NCI-H1417 treated with DMSO at 0.1 percent for 48 hours (cell line): ENCODE measurements around the gene DNTT.

ENCODE experiments used
- DNase-seq: peaks from one replicate; lab custom pipeline; 2025; lab: John Stamatoyannopoulos, UW

Gene DNTT

DNA sequence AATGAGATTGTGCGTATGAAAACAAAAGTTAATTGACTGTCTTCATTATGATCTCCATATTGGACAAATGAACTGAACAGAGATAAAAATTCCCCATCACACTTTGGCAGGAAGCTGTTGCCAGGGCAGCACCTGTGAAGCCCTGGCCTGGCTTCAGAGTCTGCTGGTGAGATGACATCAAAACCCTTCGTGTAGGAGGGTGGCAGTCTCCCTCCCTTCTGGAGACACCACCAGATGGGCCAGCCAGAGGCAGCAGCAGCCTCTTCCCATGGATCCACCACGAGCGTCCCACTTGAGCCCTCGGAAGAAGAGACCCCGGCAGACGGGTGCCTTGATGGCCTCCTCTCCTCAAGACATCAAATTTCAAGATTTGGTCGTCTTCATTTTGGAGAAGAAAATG lies at the start of gene DNTT:
TSS of gene DNTT (plus strand) at position 205 of the 400 bp plus-strand sequence. CDS start at position 269, 64 bp downstream.
- DNase-seq = no peak

DNA sequence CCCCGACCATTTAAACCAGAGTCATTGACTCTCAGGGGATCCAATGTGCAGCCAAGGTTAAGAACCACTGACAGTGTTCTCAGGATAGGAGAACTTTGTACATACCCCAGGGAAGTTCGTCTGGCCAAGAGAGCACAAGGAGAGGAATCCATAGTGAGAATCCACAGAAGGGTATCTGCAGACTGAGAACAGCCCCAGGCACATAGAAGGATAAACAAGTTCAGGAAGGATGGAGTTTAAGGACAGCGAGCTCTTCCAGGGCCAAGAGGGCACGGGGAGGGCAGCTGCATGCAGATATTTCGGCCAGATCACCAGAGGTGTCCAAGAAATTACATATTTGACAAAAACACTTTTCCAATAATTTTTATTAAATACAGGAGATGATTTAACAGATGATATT lies 49.3 kb upstream of the DNTT start:
- no peak for DNase-seq

DNA sequence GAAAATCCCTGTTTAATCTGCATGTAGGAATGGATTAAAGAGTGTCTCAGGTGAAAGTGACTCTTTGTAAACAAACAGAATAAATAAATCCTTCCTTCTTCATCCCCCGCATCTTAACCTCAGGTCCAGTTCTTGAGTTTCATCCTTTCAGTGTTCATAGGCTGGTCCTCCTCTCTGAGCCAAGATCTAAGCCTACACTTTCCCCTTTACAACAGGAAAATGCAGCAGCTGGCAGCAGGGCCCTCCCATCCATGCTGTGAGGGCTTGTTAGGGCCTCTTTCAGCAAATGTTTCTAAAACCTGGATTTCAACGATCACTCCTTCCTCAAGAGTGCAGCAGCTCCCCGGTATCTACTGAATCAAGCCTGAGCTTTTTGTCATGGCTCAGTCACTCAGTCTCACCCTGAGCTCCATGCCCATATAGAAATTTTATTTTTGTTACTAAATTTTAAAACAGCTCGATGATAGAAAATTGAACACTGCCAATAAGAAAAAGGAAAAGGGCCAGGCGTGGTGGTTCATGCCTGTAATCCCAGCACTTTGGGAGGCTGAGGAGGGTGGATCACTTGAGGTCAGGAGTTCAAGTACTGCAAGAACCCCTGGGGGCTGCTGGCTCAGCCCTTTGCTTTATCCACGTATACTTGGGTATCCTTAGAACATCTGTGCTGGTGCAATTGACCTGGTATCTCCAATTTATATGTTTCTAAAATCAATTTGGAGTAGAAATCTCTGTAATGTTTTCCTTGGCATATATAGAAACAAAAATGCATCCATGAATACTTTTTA lies 48.5 kb upstream of the DNTT start:
- DNase-seq = no peak

DNA sequence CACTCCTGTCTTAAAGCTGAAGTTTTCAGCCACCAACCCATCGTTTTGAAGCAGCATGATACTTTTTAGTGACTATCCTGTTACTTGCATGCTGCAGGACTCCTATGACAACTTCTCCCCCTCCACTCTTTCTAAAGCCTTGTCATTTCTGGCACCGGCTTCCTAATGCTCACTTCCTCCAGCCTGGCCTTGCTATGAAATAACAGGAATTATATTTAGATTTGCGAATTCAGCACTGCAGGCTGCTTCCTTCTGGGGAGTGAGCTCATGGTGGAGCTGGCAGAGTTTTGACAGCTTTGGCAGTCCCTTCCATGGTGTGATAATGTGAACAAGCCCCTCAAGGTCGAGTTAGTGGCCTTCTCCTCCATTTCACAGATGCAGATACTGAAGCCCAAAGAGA lies 46.3 kb upstream of the DNTT start:
- DNase-seq = no peak

DNA sequence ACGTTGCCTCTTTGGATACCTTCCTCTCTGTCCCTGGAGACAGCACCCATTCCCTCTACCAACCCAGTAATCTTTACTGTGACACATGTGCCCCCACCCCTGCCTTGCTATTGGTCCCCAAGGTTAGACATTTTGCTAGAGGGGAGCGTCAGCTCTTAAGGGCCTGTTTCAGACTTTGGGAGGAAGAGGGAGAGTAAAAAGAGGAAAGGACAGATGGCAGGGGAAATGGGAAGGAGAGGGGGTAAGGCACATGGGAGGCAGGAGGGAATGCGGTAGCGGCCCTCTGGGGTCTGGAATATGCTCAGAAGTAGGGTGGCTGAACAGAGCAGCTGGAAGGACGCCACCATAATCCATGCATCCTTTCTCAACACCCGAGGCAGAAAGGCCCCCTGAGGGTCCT lies 45.1 kb upstream of the DNTT start:
- no peak for DNase-seq

DNA sequence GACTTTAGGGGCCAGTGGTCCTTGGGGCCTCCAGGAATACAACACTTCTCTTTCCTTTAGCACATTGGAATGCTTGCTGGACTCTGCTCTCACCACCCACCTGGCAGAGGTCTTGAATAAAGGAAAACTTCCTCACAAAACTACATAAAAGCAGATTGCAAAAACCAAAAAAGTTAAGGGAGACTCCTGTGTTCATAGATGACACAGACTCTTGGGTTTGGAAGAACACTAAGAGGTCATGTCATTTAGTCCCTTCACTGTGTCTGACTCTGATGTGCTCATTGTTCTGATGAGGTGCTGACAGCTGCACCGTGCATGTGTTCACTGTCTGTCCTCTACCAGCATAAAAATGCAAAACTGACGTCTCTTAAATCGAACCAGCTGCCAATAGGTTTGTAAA lies 44.2 kb upstream of the DNTT start:
- no peak for DNase-seq

DNA sequence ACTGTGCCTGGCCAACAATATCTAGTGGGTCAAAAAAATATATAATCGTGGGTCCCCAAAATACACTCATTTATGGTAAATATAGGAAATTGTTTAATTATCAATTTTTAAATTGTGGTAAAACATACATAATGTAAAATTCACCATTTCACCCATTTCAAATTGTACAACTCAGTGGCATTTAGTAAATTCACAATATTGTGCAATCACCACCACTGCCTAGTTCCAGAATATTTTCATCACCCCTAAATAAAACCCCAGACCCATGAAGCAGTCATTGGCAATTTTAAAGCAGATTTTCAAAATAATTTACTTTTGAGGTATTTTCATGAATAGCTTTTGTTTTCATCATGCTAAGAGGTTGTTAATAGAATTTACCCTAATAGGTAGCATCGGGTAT lies 43.1 kb upstream of the DNTT start:
- DNase-seq = no peak

DNA sequence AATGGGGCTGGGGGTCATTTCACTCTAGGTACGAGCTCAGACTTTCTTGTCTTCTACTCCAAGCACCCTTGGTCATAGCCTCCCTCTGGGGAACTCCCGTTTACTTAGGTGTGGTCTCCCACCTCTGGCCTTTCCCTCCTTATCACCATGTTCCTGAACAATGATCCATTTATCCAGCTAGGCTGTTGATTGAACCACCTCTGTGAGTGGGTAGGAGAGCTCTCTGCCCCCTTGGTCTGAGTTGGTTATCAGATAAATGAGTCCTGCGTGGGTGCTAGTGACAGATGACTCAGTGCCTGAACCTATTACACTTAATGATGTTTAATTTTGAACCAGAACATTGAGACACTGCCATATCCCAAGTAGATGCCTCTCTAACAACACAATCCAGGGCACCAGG lies 42.3 kb upstream of the DNTT start:
- DNase-seq = no peak

DNA sequence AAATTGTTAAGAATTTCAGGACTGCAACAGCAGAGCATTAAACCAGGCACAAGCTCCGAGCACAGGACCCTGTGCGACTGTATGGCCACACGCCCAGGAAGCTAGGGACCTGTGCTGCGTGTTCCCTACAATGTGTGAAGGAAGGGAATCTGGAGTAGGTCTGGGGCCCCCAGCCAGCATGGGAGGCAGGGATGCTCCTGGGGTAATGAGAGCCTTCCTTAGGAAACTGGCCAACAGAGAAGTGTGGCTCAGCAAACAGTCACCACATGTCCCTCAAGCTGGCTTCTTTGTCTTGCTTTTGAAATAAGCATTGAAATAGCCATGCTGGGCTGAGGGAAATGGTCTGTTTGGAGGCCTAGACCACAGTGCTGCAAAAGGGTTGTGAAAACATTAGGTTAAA lies 41.1 kb upstream of the DNTT start:
- no peak for DNase-seq

DNA sequence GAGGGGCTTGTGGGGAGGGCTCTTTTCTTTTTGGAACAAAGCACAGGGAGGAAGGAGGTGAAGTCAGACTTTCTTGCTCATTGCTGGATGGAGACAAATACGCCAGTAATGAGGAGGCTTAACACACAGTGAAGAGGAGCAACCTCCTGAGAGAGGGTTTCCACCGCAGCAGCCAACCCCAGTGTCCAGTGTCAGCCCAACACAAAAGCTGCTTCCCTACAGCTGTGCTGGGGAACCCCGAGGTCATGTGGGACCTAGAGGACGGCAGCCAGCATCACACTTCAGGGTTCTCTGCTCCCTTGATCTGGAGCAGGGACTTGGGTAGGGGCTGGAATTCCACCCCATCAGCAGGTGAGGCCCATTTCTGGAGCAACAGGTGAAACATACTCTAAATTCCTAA lies 40.6 kb upstream of the DNTT start:
- no peak for DNase-seq

DNA sequence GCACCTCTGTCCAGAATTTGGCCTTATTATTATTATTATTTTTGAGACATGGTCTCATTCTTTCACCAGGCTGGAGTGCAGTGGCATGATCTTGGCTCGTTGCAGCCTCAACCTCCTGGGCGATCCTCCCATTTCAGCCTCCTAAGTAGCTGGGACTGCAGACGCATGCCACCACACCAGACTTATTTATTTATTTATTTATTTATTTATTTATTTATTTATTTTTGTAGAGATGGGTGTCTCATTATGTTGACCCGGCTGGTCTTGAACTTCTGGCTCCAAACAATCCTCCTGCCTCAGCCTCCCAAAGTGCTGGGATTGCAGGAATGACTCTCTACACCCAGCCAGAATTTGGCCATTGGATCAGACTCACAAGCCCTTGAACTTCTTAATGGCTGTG lies 39.3 kb upstream of the DNTT start:
- DNase-seq = no peak

DNA sequence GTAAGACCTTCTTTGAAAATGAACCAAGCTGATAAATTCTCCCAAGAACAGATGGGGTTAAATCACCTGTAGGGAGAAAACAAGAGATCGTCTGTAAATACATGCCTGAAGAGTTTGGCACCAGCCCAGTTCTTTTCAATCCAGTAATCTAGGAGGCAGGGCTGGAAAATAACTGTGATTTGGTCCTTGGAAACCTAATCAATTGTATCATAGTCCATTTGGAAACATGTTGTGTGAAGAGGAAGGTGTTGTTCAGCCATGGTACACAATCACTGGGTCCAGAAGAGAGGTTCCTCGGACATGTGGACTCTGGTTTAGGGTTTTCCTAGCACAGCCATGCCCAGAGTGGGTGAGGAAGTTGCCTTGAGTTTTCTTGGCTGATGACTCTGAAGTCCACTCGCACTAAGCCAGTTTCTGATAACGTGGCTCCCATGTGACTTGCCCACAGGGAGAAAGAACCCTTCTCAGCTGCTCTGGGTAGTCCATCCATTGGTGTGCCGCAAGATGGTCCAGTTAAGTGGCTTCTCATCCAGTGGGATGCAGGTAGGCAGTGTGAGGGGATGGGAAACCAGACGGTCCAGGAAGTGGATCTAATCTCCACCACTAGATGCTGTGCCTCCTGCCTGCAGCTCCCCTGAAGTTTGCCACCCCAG lies 38.0 kb upstream of the DNTT start:
- no peak for DNase-seq

DNA sequence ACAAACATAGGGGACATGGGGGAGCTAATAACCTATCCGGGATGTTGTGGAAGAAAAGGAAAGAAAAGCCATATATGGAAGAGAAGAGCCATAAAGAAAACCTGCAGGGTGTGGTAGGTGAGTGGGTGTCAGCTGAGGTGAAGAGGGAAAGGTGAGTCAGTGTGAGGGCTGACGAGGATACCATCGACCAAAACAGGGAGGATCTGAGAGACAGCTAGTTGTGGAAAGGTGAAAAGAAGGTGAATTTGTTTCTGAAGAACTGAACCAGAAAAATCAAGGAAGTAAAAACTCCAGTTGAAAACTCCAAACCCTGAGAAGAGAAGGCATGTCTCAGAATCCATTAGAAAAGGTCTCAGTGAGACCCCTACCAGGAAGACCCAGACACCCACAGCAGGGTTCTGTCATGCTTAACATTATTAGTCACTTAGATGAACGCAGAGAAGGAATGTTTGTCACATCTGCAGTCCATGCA lies 37.0 kb upstream of the DNTT start:
- DNase-seq = no peak

DNA sequence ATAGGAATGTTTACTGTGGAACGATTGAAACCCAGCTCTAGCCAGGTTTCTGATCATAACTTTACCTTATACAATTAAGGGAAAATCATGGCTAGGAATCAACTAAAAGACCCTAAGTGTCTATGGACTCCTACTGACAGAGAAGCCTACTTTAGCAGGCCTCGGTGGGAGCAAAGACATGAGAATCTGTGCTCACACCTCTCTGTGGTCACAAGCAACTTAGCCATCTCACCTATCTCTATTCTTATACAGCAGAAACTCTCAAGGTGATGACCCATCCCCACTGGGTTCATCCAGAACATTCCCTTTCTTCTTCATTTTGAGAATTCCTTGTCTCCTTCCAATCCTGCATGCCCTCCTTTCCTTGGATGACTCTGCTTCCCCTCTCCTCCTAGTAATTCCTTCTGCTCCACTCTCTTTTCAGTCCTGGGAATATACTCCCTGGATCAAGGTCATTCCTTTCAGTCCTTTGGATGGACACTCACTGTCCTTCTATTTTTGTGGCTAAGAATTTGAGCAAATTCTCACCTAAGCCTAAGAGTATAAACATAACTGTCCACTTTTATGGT lies 35.8 kb upstream of the DNTT start:
- DNase-seq = no peak

DNA sequence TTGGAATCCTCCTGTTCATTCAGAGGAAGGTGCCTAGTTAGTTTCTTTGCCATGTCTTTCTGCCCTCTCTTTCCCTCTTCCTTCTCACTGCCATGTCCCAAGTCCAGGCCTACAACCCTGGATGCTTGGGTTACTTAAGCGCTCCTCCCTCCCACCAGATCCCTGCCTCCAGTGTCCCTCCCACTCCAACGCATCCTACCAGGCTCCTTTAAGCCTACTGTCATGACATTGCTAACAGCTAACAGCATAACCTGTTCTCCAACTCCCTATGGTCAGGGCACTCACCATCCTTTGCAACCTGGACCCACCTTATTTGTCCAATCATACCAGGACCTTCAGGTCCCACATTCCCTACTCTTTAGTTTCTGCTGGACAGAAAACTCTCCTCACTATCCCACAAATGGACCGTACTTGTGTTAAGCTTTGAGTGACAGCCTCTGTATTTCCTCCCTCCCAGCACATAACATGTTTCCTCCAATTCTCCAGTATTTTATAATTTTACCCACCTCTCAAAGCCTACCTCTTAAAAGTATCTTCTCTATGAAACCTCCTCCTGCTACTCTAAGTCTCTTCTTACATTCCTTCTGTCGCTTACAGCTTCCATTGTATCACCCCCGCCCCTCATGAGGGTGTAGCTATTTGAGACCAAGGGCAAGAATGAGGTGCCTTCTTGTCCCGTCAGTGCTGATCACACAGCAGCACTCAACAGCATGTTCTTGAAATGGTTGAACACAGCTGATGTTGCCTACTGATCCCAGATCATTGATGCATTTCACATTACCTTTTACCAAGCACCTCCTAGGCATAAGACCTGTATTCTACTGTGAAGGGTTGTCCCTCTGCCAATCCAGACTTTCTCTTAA lies 34.6 kb upstream of the DNTT start:
- DNase-seq = no peak

DNA sequence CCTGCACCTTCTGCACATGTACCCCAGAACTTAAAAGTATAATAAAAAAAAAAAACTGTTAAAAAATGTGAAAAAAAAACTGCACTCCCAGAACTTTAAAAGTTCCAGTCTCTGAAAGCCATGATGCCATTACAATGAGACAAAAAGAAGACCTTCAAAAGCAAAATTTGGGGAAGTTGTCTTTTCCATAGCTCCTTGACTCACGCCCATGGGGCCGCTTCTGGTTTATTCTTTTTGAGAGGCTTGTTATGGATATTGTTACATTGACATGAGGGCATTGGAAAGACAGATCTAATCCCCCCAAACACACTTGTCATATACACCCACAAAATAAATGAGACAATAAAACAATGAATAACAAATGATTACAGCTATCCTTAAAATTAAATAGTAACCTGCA lies 33.7 kb upstream of the DNTT start:
- no peak for DNase-seq

DNA sequence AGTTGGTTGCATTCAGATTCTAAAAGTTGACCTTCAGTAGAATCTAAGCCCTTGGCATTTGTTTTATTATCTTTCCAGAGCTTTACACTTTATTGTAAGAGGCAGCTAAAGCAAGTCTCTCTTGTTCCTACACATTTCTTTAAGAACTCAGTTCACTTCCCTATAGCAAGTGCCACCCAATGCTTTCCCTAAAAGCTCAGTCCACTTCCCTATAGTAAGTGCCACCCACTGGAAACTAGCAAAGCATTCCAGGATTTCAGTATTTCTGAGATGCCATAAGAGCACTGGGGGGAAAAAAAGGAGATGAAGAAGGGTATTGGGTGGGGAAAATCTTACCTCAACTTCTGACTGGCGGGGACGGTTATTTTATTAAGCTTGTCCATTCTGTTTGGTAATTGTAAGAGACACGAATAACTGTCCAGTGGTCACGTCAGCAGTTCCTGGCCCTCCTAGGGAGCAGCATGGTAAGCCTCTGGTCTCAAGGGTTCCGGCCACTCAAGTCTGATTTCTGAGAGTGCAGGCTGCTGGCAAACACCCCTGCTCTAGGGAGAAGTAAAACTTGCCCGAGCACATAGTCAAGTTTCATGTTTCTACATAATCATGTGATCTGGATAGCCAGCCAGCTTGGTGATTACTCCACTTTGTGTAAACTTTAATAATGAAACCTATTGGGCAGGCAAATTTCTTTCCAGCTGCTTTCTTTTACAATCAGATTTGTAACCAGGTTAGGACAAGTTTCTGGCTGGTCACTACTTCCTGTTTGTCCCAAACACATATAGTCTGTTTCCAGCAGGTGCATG lies 33.0 kb upstream of the DNTT start, which contains the start of gene BLNK:
TSS of gene BLNK (minus strand) at position 554 of the 800 bp plus-strand sequence. CDS start at position 383, 171 bp downstream.
- DNase-seq = no peak

DNA sequence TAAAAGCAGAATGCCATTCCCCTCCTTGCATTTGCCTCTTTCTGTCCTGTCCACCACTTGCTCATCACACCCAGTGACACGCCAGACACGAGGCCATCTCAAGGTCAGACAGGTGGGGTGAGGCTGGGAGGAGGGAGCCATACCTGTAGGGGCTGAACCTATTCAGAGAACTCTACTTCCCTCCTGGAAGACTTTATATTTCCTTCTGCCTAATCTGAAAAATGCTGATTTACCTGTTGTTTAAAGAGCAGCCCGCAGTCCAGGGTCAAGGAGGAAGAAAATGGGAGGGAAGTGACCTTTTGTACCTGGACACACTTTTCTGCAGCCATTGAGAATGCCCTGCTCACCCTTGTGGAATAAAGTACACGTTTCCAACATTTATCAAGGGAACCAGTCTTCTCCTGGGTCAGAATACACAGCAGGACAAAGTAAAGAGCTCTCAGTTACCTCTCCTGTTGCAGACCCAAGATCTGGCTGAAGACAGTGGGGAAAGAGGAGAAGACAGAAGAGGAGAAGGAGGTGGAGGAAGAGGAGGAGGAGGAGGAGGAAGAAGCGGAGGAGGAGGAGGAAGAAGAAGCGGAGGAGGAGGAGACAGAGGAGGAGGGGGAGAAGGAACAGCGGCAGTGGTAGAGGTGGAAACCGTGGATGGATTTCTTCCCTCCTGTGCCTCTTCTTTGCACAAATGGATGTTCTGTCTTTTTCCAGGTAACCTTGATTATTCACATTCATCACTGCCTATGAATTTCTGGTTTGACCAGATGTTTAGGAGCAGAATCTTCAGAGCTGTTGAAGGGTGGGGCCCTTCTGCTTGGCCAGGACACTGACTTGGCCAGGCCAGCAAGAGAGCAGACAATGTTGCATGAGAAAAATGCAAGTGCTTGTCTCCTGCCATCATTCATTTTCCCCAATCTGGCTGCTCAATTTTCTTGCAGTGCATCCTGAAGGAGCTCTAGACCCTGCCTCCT lies 31.6 kb upstream of the DNTT start:
- DNase-seq = no peak

DNA sequence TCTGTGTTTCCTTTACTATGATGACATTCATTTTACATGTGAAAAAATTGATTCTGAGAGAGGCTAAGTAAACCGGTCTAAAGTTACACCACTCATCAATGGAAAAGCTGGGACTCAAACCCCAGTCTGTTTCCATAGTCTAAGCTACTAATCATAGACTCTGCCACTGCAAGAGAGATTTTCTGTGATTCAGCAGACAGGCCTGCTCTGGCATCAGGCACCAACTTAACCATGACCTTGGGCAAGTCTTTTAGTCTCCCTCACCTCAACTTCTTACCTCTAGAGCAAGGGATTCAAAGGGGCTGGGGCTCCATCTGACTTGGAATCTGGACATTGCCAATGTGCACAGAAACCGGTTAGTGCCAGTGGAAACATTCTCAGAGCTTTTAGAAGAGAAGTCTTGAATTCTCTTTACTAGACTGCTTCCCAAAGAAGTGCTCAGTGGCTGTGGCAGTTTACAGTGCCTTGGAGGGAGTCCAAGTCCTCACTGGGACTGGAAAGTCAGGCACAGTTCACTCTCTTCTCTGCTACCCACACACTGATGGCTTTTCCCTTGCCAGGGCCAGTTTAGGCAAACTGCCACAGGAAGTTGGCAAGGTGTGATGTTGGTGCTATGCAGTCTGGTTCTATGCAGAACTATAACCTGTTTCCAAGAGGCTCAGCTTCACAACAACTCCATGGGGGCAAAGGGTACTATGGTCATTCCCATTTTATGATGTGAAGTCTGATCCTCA lies 28.4 kb upstream of the DNTT start:
- no peak for DNase-seq

DNA sequence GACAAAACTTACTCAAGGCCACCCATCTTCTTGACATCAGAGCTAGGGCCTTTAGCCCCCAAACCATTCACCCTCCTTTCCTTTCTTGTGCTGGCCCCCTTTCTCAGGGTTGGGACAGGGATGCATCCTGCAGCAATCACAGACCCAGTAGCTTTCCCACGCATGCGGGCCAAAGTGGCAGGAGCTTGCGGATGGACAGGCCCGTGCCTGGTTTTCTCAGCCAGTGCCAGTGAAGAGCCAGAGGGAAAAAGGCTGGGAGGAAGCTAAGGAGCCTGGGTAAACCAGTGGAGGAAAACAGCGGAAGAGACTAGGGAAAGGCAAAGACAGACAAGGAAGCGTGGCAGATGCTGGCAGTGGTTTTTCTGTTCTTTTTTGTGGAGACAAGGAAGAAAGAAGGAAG lies 27.8 kb upstream of the DNTT start:
- DNase-seq = no peak
